Measurements from ENCODE around the gene PYDC1. TPM values are rescaled to one million over a fixed set of nuclear protein-coding genes. Genes with fewer than 3 reads are reported as not detected.

The PYDC1 gene
- total and polyA plus RNA-seq, 2 of the 8 experiments (the other 6 are each of a cell fraction or from before 2014, with no cell fraction given), result 3.5 to 11.1 TPM

DNA sequence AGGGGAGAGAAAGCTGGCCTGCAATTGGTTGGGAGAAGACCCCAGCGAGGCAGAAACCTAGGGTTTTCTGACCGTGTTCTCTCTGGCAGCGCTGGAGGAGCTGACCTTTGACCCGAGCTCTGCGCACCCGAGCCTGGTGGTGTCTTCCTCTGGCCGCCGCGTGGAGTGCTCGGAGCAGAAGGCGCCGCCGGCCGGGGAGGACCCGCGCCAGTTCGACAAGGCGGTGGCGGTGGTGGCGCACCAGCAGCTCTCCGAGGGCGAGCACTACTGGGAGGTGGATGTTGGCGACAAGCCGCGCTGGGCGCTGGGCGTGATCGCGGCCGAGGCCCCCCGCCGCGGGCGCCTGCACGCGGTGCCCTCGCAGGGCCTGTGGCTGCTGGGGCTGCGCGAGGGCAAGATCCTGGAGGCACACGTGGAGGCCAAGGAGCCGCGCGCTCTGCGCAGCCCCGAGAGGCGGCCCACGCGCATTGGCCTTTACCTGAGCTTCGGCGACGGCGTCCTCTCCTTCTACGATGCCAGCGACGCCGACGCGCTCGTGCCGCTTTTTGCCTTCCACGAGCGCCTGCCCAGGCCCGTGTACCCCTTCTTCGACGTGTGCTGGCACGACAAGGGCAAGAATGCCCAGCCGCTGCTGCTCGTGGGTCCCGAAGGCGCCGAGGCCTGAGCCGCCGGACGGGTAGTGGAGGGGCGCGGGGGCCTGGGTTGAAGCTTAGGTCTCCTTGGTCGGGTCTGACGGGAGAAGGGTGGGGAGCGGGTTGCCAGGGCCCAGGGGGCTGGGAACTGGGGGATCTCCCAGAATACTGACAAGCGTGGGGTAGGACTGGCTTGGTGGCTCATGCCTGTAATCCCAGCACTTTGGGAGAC is 7.4 kb upstream of the PYDC1 start:
- Histone ChIP-seq H3K36me3 (ENCODE audit: control insufficient read depth in 2 of 4, insufficient read depth in 4 of 4, low read length in 3 of 4) (no peaks in the 10 kb centered on the region), H2AK5ac (ENCODE audit: low read depth, low read length) (no peak overlapping the region), H3K23ac (ENCODE audit: insufficient read length) (no peak overlapping the region), H2AFZ (ENCODE audit: low read length) (no peak overlapping the region), H3K18ac (ENCODE audit: extremely low read depth, low read length) (no peak overlapping the region), H3K79me2 (ENCODE audit: control insufficient read depth in 1 of 2, insufficient read depth in 2 of 2, low read length in 2 of 2) (no peaks in the 10 kb centered on the region), H4K5ac (ENCODE audit: insufficient read length, low read depth, low read length) (no peak overlapping the region), H3K4me1 (replicated peaks in 1 of 4; ENCODE audit: control insufficient read depth in 3 of 4, insufficient read depth in 4 of 4, low read length in 3 of 4) (no peaks in the 10 kb centered on the region), H2BK120ac (replicated peaks; ENCODE audit: low read depth, low read length) (no peak overlapping the region), H3K23me2 (ENCODE audit: low read depth, low read length) (no peaks in the 10 kb centered on the region), H3K27me3 (replicated peaks in 1 of 4; ENCODE audit: control insufficient read depth in 3 of 4, extremely low read depth in 1 of 4, insufficient read depth in 3 of 4, low read length in 3 of 4) (no peaks in the 10 kb centered on the region), H3K4me2 (ENCODE audit: insufficient read depth in 1 of 2, low read depth in 2 of 2, low read length in 2 of 2) (no peak overlapping the region), H2BK12ac (ENCODE audit: low read depth, low read length) (0 out of 2 replicates have a peak overlapping the region, but pooled peaks have one; percentile 17), H4K20me1 (replicated peaks in 1 of 2; ENCODE audit: control insufficient read depth in 1 of 2, insufficient read depth in 2 of 2, low read length in 2 of 2) (no peaks in the 10 kb centered on the region), H3K79me1 (ENCODE audit: low read depth, low read length) (no peaks in the 10 kb centered on the region), H4K91ac (replicated peaks; ENCODE audit: insufficient read length, low read length) (no peak overlapping the region), H2BK15ac (ENCODE audit: low read length) (no peak overlapping the region), H3K4me3 (ENCODE audit: extremely low read depth in 1 of 4, insufficient read depth in 2 of 4, low read depth in 3 of 4, low read length in 4 of 4) (no peak overlapping the region), H2BK20ac (ENCODE audit: low read length) (no peak overlapping the region), H3K27ac (ENCODE audit: low read depth, low read length) (no peak overlapping the region), H4K8ac (ENCODE audit: extremely low read depth, insufficient read depth, low read length) (no peak overlapping the region; the same call in 1 of the 2 replicates), H2BK5ac (ENCODE audit: low read depth, low read length) (no peak overlapping the region), H3K9me3 (ENCODE audit: insufficient read depth in 2 of 2, low read depth in 1 of 2, low read length in 1 of 2) (no peaks in the 10 kb centered on the region), H3K56ac (replicated peaks; ENCODE audit: insufficient read length, low read depth, low read length) (no peak overlapping the region), H3K9ac (replicated peaks in 1 of 4; ENCODE audit: extremely low read depth in 1 of 4, low read depth in 3 of 4, low read length in 3 of 4) (no peak overlapping the region), H3K4ac (replicated peaks; ENCODE audit: insufficient read length, low read depth, low read length) (no peak overlapping the region), H3K14ac (ENCODE audit: insufficient read length) (no peak overlapping the region)
- no peak for DNase-seq (ENCODE audit: low read depth in 1 of 2, low spot score in 2 of 2)
- 94% methylated on average over 76 of the region's 80 CpGs; no CpG with 5 or more reads in 1 of the 2 experiments for WGBS, 2 experiments (ENCODE audit: extremely low coverage in 1 of 2, insufficient coverage in 1 of 2, insufficient read length in 1 of 2, insufficient replicate concordance in 2 of 2, low coverage in 1 of 2, low lambda C conversion rate in 2 of 2, missing lambda C conversion rate in 1 of 2)
- TF ChIP-seq HDAC6 (IDR thresholded peaks at IDR 0.05; ENCODE audit: low read depth, low read length), result no peak
- no peak for TF ChIP-seq FOSL1 (IDR thresholded peaks at IDR 0.05; ENCODE audit: insufficient read depth, low read depth, low read length)
- TF ChIP-seq SP4 (IDR thresholded peaks at IDR 0.05; ENCODE audit: low read length), result no peak
- TF ChIP-seq PHF8 (conservative IDR thresholded peaks at IDR 0.05; ENCODE audit: low read depth, low read length), result no peak
- no peak for TF ChIP-seq GABPA (IDR thresholded peaks at IDR 0.05; ENCODE audit: borderline replicate concordance, insufficient read depth, low read length)
- TF ChIP-seq SP2 (IDR thresholded peaks at IDR 0.05; ENCODE audit: low read length), result no peak
- TF ChIP-seq SUZ12 (IDR thresholded peaks at IDR 0.05; ENCODE audit: low read length), result no peak
- TF ChIP-seq POLR2A (IDR thresholded peaks at IDR 0.05; ENCODE audit: control extremely low read depth in 1 of 2, low read depth in 2 of 2, low read length in 2 of 2), result no peak
- no peak for TF ChIP-seq KDM4A (IDR thresholded peaks at IDR 0.05; ENCODE audit: low read depth, low read length, severe bottlenecking)
- TF ChIP-seq TAF1 (IDR thresholded peaks at IDR 0.05; ENCODE audit: low read depth, low read length), result no peak
- no peak for TF ChIP-seq POLR2AphosphoS5 (IDR thresholded peaks at IDR 0.05; ENCODE audit: low read depth, low read length)
- ChIA-PET POLR2A (ENCODE audit: partially characterized antibody) (interaction anchor here (0.6 to 1.4 kb wide), 7 partner anchors 13 to 231 kb away, joined by 3 to 4 read pairs (median 3); partner anchors contain the start of gene FUS), CTCF (ENCODE audit: partially characterized antibody) (interaction anchor here (0.9 to 1.1 kb wide), 2 partner anchors 16 to 62 kb away, joined by 3 read pairs; no protein-coding TSS in a partner anchor)
- no peak for FAIRE-seq

Data from H1 (cell line).